Measurements from ENCODE around the gene GABARAP.

DNA sequence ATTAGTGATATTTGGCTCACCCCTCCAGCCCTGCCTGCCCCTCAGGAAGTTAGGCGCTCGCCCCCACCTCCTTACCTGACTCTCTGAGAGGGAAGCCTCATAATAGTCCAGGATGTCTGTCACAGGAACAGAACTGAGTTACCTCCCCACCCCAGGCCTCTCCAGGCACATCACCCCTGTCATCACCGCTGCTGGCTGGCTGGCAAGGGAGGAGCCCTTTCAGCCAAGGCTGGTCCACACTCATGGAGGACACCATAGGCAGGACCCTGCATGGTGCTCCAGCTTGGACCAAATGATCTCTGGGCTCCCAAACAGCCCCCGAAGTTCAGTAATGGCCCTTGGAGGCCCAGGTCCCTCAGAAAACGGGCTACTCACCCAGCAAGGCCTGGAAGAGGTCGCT lies 24.1 kb downstream of the GABARAP start:
- TF ChIP-seq, protein P1, sequence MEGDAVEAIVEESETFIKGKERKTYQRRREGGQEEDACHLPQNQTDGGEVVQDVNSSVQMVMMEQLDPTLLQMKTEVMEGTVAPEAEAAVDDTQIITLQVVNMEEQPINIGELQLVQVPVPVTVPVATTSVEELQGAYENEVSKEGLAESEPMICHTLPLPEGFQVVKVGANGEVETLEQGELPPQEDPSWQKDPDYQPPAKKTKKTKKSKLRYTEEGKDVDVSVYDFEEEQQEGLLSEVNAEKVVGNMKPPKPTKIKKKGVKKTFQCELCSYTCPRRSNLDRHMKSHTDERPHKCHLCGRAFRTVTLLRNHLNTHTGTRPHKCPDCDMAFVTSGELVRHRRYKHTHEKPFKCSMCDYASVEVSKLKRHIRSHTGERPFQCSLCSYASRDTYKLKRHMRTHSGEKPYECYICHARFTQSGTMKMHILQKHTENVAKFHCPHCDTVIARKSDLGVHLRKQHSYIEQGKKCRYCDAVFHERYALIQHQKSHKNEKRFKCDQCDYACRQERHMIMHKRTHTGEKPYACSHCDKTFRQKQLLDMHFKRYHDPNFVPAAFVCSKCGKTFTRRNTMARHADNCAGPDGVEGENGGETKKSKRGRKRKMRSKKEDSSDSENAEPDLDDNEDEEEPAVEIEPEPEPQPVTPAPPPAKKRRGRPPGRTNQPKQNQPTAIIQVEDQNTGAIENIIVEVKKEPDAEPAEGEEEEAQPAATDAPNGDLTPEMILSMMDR (conservative IDR thresholded peaks at IDR 0.05), result no peak
- TF ChIP-seq ZFX (IDR thresholded peaks at IDR 0.05), result no peak
